Right lobe of liver (tissue), 6 donors: ENCODE data around the gene BIRC2. TPM values are rescaled to one million over a fixed set of nuclear protein-coding genes. Genes with fewer than 3 reads are reported as not detected.

Experiments
- ATAC-seq, 4 donors: fragments of 200-7000 bp; cut with Tn5 transposase; one replicate each; pipeline ENCODE4 v1.9.1; 2020; ENCODE audit warnings: mild to moderate bottlenecking in 4 of 4, moderate library complexity in 4 of 4
- DNase-seq, 3 donors: peaks; one replicate each; pipeline ENCODE4 v3.0.0-alpha.2; 2020
- H3K27ac ChIP-seq, 3 donors: fragments of 200-600 bp; one replicate each; pipeline ENCODE4 v1.8.0; 2022
- H3K27me3 ChIP-seq, 2 donors: fragments of 200-600 bp; one replicate each; pipeline ENCODE4 v1.8.0; 2022
- H3K36me3 ChIP-seq, 4 donors: fragments of 200-600 bp; sonication (generic) in 1 of 4; one replicate each; pipeline versions ENCODE4 v1.5.1 to v1.8.0; 2017 to 2022; ENCODE audit warnings: control low read depth in 1 of 4
- H3K4me1 ChIP-seq, 4 donors: fragments of 200-600 bp; sonication (generic) in 1 of 4; one replicate each; pipeline versions ENCODE4 v1.5.1 to v1.8.0; 2017 to 2022; ENCODE audit warnings: control low read depth in 1 of 4
- H3K4me3 ChIP-seq, 3 donors: fragments of 200-600 bp; one replicate each; pipeline ENCODE4 v1.8.0; 2022
- H3K9me3 ChIP-seq, 4 donors: fragments of 200-600 bp; sonication (generic) in 1 of 4; one replicate each; pipeline versions ENCODE4 v1.5.1 to v1.8.0; 2017 to 2022; ENCODE audit warnings: control low read depth in 1 of 4
- POLR2A ChIP-seq: fragments of 450-650 bp; IDR thresholded peaks from one replicate; pipeline ENCODE4 v1.6.1; 2017; ENCODE audit warnings: antibody characterized with exemption, mild to moderate bottlenecking
- WGBS: methylation state at CpG from one replicate; pipeline ENCODE4 v1.1.6; 2018; ENCODE audit warnings: low coverage, low lambda C conversion rate; ENCODE audit not compliant: insufficient coverage; ENCODE audit errors: missing lambda C conversion rate; 5-methylcytosine and 5-hydroxymethylcytosine counted together
- intact Hi-C, 2 donors: fragments of 100-400 bp; cut with DNase I; formaldehyde crosslinking; loops; one replicate each; pipeline versions ENCODE4 v1.11.2 to v1.14.1; 2022
- total RNA-seq, 6 experiments: library from RNA; depleted of rRNA in 2 of 6; stranded (reverse); fragments of >200 nt in 2 of 6; fragmentation: NEBNext Ultra II Directional in 3 of 6; extraction: Animal tissue kit (Norgen Biotek cat#: 25700) in 3 of 6; gene quantifications; one replicate each; pipeline versions ENCODE4 v1.1.0 to v1.2.4, GENCODE V29; 2016 to 2023
- TF ChIP-seq, protein P1 (sequence below), 4 donors: fragments of 200-600 bp in 3 of 4; fragments of 450-650 bp in 1 of 4; IDR thresholded peaks; one replicate each; pipeline versions ENCODE4 v1.5.1 to v1.8.0; 2016 to 2022; ENCODE audit warnings: antibody characterized with exemption in 4 of 4, mild to moderate bottlenecking in 2 of 4
- donor health status: DM: no; HTN: yes; CAD: no.
- donor health status: DM: no; HTN: no; CAD: no.
- donor health status: DM: no; HTN: no; CAD: no.
- donor health status: DM: no; HTN: yes; CAD: no.
- donor health status: DM: no; HTN: yes; CAD: no.

BIRC2 gene
- total RNA-seq, 6 experiments from 2014 or later = 20.2 to 26.6 (median 25.3) TPM

DNA sequence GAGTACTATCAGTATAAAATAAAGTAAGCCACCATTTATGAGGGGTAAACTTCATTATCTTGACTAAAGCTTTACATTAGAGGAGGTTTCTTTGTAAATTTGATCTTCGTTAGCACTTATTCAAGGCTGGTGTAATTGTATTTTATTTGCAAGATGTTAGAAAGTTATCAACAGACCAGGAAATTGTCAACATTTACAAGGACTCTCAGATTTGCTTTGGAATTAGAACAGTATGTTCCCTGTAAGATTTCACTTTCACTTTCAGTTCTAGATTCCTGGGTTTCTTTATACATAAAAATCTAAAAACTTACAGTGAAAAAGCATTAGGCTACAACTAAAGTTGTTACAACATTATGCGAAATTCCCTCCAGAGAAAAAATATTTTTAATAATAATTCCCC lies 34.3 kb upstream of the BIRC2 start:
- intact Hi-C loops = no loop called here
- Histone ChIP-seq H3K9me3 (no peaks in the 10 kb centered on the region), H3K4me3 (peak overlapping the region; percentile 8 to 31 (median 26)), H3K4me1 (peaks cover 0 to 15% (median 0%) of the 10 kb centered on the region in 4 donors), H3K36me3 (no peaks in the 10 kb centered on the region), H3K27me3 (no peaks in the 10 kb centered on the region), H3K27ac (peak overlapping the region; percentile 68 to 97 (median 73))
- TF ChIP-seq POLR2A = no peak
- TF ChIP-seq, protein P1, sequence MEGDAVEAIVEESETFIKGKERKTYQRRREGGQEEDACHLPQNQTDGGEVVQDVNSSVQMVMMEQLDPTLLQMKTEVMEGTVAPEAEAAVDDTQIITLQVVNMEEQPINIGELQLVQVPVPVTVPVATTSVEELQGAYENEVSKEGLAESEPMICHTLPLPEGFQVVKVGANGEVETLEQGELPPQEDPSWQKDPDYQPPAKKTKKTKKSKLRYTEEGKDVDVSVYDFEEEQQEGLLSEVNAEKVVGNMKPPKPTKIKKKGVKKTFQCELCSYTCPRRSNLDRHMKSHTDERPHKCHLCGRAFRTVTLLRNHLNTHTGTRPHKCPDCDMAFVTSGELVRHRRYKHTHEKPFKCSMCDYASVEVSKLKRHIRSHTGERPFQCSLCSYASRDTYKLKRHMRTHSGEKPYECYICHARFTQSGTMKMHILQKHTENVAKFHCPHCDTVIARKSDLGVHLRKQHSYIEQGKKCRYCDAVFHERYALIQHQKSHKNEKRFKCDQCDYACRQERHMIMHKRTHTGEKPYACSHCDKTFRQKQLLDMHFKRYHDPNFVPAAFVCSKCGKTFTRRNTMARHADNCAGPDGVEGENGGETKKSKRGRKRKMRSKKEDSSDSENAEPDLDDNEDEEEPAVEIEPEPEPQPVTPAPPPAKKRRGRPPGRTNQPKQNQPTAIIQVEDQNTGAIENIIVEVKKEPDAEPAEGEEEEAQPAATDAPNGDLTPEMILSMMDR (IDR thresholded peaks at IDR 0.05) = no peak
- WGBS = 23% methylated on average over 2 of the region's 2 CpGs
- ATAC-seq = peak; percentile 24 to 48 (median 32)
- DNase-seq = no peak

DNA sequence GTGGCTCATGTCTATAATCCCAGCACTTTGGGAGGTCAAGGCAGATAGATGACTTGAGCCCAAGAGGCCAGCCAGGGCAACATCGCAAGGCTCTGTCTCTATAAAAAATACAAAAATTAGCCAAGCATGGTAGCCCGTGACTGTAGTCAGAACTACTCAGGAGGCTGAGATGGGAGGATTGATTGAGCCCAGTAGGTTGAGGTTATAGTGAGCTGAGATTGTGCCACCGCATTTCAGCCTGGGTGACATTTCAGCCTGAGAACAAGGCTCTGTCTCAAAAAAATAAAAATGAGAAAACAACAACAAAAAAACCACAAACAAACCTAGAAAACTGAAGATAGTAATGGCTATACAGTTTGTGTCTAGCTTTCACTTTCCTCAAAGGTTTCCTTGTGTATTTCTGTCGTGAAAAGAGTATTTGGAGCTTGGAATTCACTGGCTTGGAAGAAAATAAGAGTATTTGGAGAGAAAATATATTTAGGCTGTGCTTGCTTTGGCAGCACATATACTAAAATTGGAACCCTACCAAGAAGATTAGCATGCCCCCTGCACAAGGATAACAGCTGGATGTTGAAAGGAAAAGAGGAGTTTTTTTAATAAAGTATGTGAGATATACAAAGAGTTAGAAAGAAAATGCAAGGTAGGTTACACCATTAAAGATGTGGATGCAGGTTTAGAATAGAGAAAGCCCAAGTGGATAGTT lies 33.6 kb upstream of the BIRC2 start:
- Histone ChIP-seq H3K9me3 (no peaks in the 10 kb centered on the region), H3K27ac (peak overlapping the region; percentile 68 to 97 (median 73)), H3K4me1 (peaks cover 0 to 19% (median 0%) of the 10 kb centered on the region in 4 donors), H3K27me3 (no peaks in the 10 kb centered on the region), H3K36me3 (no peaks in the 10 kb centered on the region), H3K4me3 (peak overlapping the region; percentile 8 to 31 (median 26))
- 27% methylated on average over 4 of the region's 4 CpGs for WGBS
- intact Hi-C loops = no loop called here
- TF ChIP-seq, protein P1 (IDR thresholded peaks at IDR 0.05) = no peak
- no peak for TF ChIP-seq POLR2A
- DNase-seq (no peak), ATAC-seq (no peak)

- no peak for ATAC-seq
- H3K27ac ChIP-seq = peak overlapping the region; percentile 29 to 73 (median 68)
Observed at GRCh38 chr11:102314784-102315183, 32.2 kb upstream of the BIRC2 start.

DNA sequence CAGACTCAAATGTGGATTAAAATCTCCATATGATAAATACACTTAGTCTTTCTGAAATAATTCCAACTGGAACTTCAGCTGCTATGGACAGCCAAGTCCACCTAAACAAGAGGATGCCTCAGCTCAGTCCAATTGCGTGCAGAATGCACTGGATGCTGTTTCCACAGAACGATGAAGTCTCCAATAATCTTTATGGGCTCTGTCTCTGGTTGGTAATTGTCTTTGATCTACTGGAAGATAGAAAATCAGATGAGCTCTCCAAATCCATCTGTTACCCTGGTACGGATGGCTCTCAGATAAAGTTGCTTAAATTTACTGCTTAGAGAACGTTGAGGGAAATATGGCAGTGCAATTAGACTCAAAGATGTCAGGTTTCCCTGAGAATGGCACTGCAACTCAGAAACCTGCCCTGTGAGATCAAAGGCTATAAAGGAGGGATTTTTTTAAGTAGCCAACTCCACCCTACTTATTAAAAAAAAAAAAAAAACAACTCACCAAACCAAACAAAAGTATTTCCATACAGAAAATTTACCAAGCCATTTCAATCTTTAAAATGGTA lies 30.6 kb upstream of the BIRC2 start:
- H3K27me3 ChIP-seq = no peaks in the 10 kb centered on the region
- no peaks in the 10 kb centered on the region for H3K9me3 ChIP-seq
- TF ChIP-seq, protein P1 (IDR thresholded peaks at IDR 0.05) = no peak
- TF ChIP-seq POLR2A = no peak
- peak overlapping the region in 2 of 3 donors; percentile 52 to 58 for H3K4me3 ChIP-seq
- H3K4me1 ChIP-seq = peaks cover 0 to 19% (median 0%) of the 10 kb centered on the region in 4 donors
- intact Hi-C loops = no loop called here
- WGBS = 48% methylated on average over 2 of the region's 4 CpGs
- peak overlapping the region; percentile 35 to 89 (median 83) for H3K27ac ChIP-seq
- DNase-seq = no peak
- ATAC-seq = no peak
- no peaks in the 10 kb centered on the region for H3K36me3 ChIP-seq

More at GRCh38 chr11:102314784-102315183, 32.2 kb upstream of the BIRC2 start:
- Histone ChIP-seq H3K27me3 (no peaks in the 10 kb centered on the region), H3K9me3 (no peaks in the 10 kb centered on the region), H3K4me1 (peaks cover 0 to 19% (median 0%) of the 10 kb centered on the region in 4 donors), H3K36me3 (no peaks in the 10 kb centered on the region), H3K4me3 (no peak overlapping the region)
- 43% methylated on average over 2 of the region's 2 CpGs for WGBS
- intact Hi-C loops = no loop called here
- no peak for DNase-seq
- no peak for TF ChIP-seq POLR2A
- TF ChIP-seq, protein P1 (IDR thresholded peaks at IDR 0.05) = no peak
